Bronchial epithelial cell (primary cell): ENCODE results near the gene C4orf36. TPM values are rescaled to one million over a fixed set of nuclear protein-coding genes. Genes with fewer than 3 reads are reported as not detected.

Source experiments
- DNase-seq: peaks from one replicate; pipeline ENCODE4 v3.0.0-alpha.2; 2010; ENCODE audit warnings: low read depth
- FAIRE-seq: peaks from 2 replicates; lab custom pipeline; 2011; peaks lifted over from hg19 to GRCh38; lab: Jason Lieb, UNC
- H3K27me3 ChIP-seq: 2 replicates; pipeline ENCODE4 v1.5.1; 2011; ENCODE audit warnings: low read length; ENCODE audit not compliant: control insufficient read depth, insufficient read depth
- H3K36me3 ChIP-seq: 2 replicates; pipeline ENCODE4 v1.5.1; 2011; ENCODE audit warnings: low read length; ENCODE audit not compliant: control insufficient read depth, insufficient read depth
- H3K4me3 ChIP-seq: 2 replicates; pipeline ENCODE4 v1.5.1; 2011; ENCODE audit warnings: mild to moderate bottlenecking, low read depth, low read length, control low read depth
- CTCF ChIP-seq: IDR thresholded peaks from 2 replicates; pipeline ENCODE4 v1.5.1; 2011; ENCODE audit warnings: mild to moderate bottlenecking, moderate library complexity, low read length, control low read depth, inconsistent platforms; ENCODE audit not compliant: insufficient read depth, severe bottlenecking
- total RNA-seq: library from RNA; depleted of rRNA; stranded (reverse); fragments of >200 nt; gene quantifications from 2 replicates; pipeline ENCODE4 v1.2.1, GENCODE V29; 2014

Gene C4orf36
- total RNA-seq, 1 donor from 2014 or later: 1.8 TPM

- H3K4me3 ChIP-seq: no peak overlapping the region
- DNase-seq: no peak
- no peaks in the 10 kb centered on the region for H3K27me3 ChIP-seq
- no peak for FAIRE-seq
- no peaks in the 10 kb centered on the region for H3K36me3 ChIP-seq
- TF ChIP-seq CTCF: no peak
These were observed 35.3 kb downstream of the C4orf36 start for GRCh38 chr4:86856896-86857295.

GRCh38 chr4:86855572-86855971, 36.6 kb downstream of the C4orf36 start:
- FAIRE-seq (no peak), DNase-seq (peak; percentile 89)
- TF ChIP-seq CTCF: peak; percentile 19
- Histone ChIP-seq H3K36me3 (no peaks in the 10 kb centered on the region), H3K27me3 (no peaks in the 10 kb centered on the region), H3K4me3 (no peak overlapping the region)

GRCh38 chr4:86853209-86853608, 39.0 kb downstream of the C4orf36 start:
- DNase-seq: no peak
- H3K36me3 ChIP-seq: no peaks in the 10 kb centered on the region
- FAIRE-seq: no peak
- TF ChIP-seq CTCF: no peak
- H3K4me3 ChIP-seq: no peak overlapping the region
- H3K27me3 ChIP-seq: no peaks in the 10 kb centered on the region

- no peaks in the 10 kb centered on the region for H3K27me3 ChIP-seq
- H3K4me3 ChIP-seq: no peak within 1 kb of the TSS
- no peak for FAIRE-seq
- H3K36me3 ChIP-seq: no peaks in the 10 kb centered on the region
- no peak for TF ChIP-seq CTCF
- DNase-seq: no peak
These were observed 43.2 kb downstream of the C4orf36 start, which contains the start of gene SLC10A6 for GRCh38 chr4:86848732-86849619. TSS of gene SLC10A6 (minus strand) at chr4:86849384. CDS start at chr4:86849115, 269 bp downstream.

- Histone ChIP-seq H3K36me3 (no peaks in the 10 kb centered on the region), H3K27me3 (no peaks in the 10 kb centered on the region), H3K4me3 (no peak overlapping the region)
- TF ChIP-seq CTCF: no peak
- no peak for DNase-seq
- FAIRE-seq: no peak
These were observed 44.1 kb downstream of the C4orf36 start for GRCh38 chr4:86848136-86848535.

GRCh38 chr4:86847571-86847970, 44.7 kb downstream of the C4orf36 start:
- H3K36me3 ChIP-seq: no peaks in the 10 kb centered on the region
- no peak overlapping the region for H3K4me3 ChIP-seq
- H3K27me3 ChIP-seq: no peaks in the 10 kb centered on the region
- DNase-seq (peak; percentile 54), FAIRE-seq (no peak)
- no peak for TF ChIP-seq CTCF
